ENCODE data around the gene SLC24A1.

DNA sequence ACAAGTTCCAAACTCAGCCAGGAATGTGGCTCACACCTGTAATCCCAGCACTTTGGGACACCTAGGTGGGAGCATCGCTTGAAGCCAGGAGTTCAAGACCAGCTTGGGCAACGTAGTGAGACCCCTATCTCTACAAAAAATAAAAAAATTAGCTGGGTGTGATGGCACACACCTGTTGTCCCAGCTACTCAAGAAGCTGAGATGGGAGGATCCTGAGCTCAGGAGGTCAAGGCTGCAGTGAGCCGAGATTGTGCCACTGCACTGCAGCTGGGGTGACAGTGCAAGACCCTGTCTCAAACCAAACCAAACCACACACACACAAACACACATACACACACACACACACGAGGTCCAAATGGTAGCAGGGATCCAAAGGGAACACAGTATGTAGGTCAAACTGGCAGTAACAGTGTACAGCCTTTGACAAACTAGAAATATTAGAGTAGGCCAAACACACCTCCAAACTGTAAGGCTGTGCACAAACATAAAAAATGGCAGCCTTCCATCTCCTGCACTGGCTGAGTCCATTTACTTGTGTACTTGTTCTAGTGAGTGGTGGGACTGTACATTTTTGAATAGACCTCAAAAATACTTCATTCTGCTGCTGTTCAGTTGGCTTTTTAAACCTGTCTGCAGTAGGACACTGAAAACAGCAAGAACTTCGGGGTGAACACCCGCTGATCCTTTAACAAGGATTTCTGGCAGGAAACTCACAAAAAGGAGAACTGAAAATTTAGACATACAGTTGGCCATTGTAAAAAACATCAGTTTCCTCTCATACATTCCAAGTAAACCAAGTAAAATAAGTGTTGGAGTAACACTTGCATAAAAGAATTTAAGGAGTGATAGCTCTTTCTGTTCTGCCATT lies 44.4 kb upstream of the SLC24A1 start:
- TF ChIP-seq POLR2A (IDR thresholded peaks at IDR 0.05; ENCODE audit: low read depth, low read length), result no peak
- TF ChIP-seq, protein P1, sequence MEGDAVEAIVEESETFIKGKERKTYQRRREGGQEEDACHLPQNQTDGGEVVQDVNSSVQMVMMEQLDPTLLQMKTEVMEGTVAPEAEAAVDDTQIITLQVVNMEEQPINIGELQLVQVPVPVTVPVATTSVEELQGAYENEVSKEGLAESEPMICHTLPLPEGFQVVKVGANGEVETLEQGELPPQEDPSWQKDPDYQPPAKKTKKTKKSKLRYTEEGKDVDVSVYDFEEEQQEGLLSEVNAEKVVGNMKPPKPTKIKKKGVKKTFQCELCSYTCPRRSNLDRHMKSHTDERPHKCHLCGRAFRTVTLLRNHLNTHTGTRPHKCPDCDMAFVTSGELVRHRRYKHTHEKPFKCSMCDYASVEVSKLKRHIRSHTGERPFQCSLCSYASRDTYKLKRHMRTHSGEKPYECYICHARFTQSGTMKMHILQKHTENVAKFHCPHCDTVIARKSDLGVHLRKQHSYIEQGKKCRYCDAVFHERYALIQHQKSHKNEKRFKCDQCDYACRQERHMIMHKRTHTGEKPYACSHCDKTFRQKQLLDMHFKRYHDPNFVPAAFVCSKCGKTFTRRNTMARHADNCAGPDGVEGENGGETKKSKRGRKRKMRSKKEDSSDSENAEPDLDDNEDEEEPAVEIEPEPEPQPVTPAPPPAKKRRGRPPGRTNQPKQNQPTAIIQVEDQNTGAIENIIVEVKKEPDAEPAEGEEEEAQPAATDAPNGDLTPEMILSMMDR (conservative IDR thresholded peaks at IDR 0.05; ENCODE audit: low read depth, low read length), result no peak
